Adrenal gland (tissue), 12 donors: Measurements from ENCODE around the gene C16orf54. TPM values are rescaled to one million over a fixed set of nuclear protein-coding genes. Genes with fewer than 3 reads are reported as not detected.

Experiments used
- DNase-seq, 7 donors: peaks; one replicate each; pipeline ENCODE4 v3.0.0-alpha.2; 2019 to 2020
- H3K27ac ChIP-seq, 5 donors: fragments of 200-600 bp; sonication (generic) in 4 of 5; 1 replicate in 3 of 5; 2 replicates in 2 of 5; pipeline versions ENCODE4 v1.5.1 to v1.8.0; 2016 to 2020; ENCODE audit warnings: mild to moderate bottlenecking in 1 of 5
- H3K27me3 ChIP-seq: fragments of 200-600 bp; 2 replicates; pipeline ENCODE4 v1.8.0; 2021
- H3K36me3 ChIP-seq, 2 donors: fragments of 200-600 bp; replicated peaks in 1 of 2; 1 replicate in 1 of 2; 2 replicates in 1 of 2; pipeline versions ENCODE4 v1.5.1 to v1.8.0; 2018 to 2022
- H3K4me1 ChIP-seq, 2 donors: fragments of 200-600 bp; replicated peaks in 1 of 2; 1 replicate in 1 of 2; 2 replicates in 1 of 2; pipeline versions ENCODE4 v1.5.1 to v1.8.0; 2018 to 2021
- H3K4me3 ChIP-seq, 4 donors: fragments of 200-600 bp; sonication (generic) in 3 of 4; one replicate each; pipeline ENCODE4 v1.5.1; 2016 to 2018
- H3K9me3 ChIP-seq, 3 donors: fragments of 200-600 bp; sonication (generic) in 1 of 3; replicated peaks in 1 of 3; 1 replicate in 2 of 3; 2 replicates in 1 of 3; pipeline versions ENCODE4 v1.5.1 to v1.8.0; 2016 to 2021
- POLR2A ChIP-seq, 2 donors: fragments of 450-650 bp; IDR thresholded peaks; one replicate each; pipeline ENCODE4 v1.6.1; 2017; ENCODE audit warnings: antibody characterized with exemption in 2 of 2, mild to moderate bottlenecking in 2 of 2, moderate library complexity in 1 of 2
- WGBS, 4 donors: extraction: QIAGEN DNeasy Blood & Tissue Kit in 2 of 4; methylation state at CpG; one replicate each; pipeline versions ENCODE4 v1.1.5 to v1.1.7; 2013 to 2017; 5-methylcytosine and 5-hydroxymethylcytosine counted together
- intact Hi-C, 2 donors: fragments of 100-400 bp; cut with DNase I; formaldehyde crosslinking; loops; one replicate each; pipeline versions ENCODE4 v1.14.1 to v1.15.0; 2022 to 2023
- polyA plus RNA-seq, 3 donors: library from polyadenylated mRNA; stranded (reverse); fragments of 200-250 nt in 2 of 3; fragments of 350-450 nt in 1 of 3; fragmentation: Illumina TruSeq in 1 of 3; extraction: RNeasy Lipid Tissue Mini Kit (QIAGEN cat#74804) in 1 of 3; gene quantifications; one replicate each; pipeline ENCODE4 v1.2.3, GENCODE V29; 2013 to 2014
- total RNA-seq, 9 donors: library from RNA; depleted of rRNA in 4 of 9; stranded (reverse); fragments of >200 nt in 4 of 9; fragments of 120-200 nt in 1 of 9; fragmentation: NEBNext Ultra II Directional in 1 of 9; extraction: Animal tissue kit (Norgen Biotek cat#: 25700) in 1 of 9; gene quantifications; one replicate each; pipeline versions ENCODE4 v1.1.0 to v1.2.4, GENCODE V29; 2013 to 2023
- TF ChIP-seq, protein P1 (sequence below), 6 experiments: fragments of 450-650 bp in 4 of 6; fragments of 200-600 bp in 2 of 6; sonication (generic) in 1 of 6; IDR thresholded peaks; 1 replicate in 5 of 6; 2 replicates in 1 of 6; pipeline versions ENCODE4 v1.5.1 to v1.8.0; 2016 to 2021; ENCODE audit warnings: antibody characterized with exemption in 6 of 6, mild to moderate bottlenecking in 2 of 6, moderate library complexity in 1 of 6
- donor health status: healthy with polysubstance abuse.
- donor health status: Bipolar disorder and iron deficiency.
- donor health status: DM: yes; HTN: yes; CAD: no.
- donor health status: DM: no; HTN: no; CAD: no.
- donor health status: DM: no; HTN: no; CAD: no.
- donor health status: DM: yes; HTN: yes; CAD: no.

C16orf54 gene
- total and polyA plus RNA-seq, 12 donors: 0.11 to 1.8 (median 0.69) TPM

DNA sequence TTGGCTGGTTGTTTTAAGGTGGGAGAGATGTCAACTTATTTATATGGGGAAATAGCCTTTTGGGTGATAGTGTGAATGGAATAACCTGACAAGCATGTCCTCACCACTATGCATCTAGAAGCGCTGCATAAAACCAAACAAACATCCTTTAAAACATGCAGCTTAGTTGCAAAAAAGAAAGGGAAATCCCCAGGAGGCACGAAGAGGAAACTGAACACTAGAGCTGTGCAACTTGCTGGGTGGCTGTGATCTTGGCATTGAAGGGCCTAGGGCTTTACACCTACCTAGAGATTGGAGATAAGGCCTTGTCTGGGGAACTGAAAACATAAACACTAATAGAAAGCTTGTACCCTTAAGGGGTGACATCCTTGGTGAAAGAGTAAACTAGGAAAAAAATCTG, 7.3 kb downstream of the C16orf54 start:
- H3K9me3 ChIP-seq: no peaks in the 10 kb centered on the region
- intact Hi-C loops: no loop called here
- TF ChIP-seq, protein P1, sequence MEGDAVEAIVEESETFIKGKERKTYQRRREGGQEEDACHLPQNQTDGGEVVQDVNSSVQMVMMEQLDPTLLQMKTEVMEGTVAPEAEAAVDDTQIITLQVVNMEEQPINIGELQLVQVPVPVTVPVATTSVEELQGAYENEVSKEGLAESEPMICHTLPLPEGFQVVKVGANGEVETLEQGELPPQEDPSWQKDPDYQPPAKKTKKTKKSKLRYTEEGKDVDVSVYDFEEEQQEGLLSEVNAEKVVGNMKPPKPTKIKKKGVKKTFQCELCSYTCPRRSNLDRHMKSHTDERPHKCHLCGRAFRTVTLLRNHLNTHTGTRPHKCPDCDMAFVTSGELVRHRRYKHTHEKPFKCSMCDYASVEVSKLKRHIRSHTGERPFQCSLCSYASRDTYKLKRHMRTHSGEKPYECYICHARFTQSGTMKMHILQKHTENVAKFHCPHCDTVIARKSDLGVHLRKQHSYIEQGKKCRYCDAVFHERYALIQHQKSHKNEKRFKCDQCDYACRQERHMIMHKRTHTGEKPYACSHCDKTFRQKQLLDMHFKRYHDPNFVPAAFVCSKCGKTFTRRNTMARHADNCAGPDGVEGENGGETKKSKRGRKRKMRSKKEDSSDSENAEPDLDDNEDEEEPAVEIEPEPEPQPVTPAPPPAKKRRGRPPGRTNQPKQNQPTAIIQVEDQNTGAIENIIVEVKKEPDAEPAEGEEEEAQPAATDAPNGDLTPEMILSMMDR (IDR thresholded peaks at IDR 0.05): no peak
- no peak for TF ChIP-seq POLR2A (IDR thresholded peaks at IDR 0.05)
- H3K27me3 ChIP-seq: peaks cover 9% of the 10 kb centered on the region
- H3K27ac ChIP-seq: no peak overlapping the region
- WGBS, 4 donors: 58 to 81% (median 66%) methylated on average over 2 of the region's 2 CpGs
- H3K4me3 ChIP-seq: no peak overlapping the region
- H3K4me1 ChIP-seq: no peaks in the 10 kb centered on the region
- DNase-seq: no peak
- no peaks in the 10 kb centered on the region for H3K36me3 ChIP-seq

DNA sequence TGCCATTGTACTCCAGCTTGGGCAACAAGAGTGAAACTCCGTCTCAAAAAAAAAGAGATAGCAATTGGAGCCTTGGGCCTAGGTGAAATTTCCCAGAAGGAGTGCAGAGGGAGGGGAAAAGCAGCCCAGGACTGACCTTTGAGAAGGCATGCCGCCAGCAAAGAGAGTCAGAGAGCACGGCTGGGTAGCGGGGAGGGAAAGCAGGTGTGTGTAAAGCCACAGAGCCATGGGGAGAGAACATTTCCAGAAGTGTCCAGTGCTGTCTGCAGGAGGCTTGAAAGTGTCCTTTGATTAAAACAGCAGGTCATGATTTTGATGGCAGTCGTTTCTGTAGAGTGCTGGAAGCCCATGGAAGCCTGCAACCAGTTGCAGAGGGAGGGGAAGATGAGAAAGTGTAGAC, 8.1 kb downstream of the C16orf54 start:
- no peak overlapping the region for H3K27ac ChIP-seq
- WGBS, 4 donors: 53 to 65% (median 55%) methylated on average over 5 of the region's 5 CpGs
- H3K4me1 ChIP-seq: no peaks in the 10 kb centered on the region
- no peak for TF ChIP-seq POLR2A (IDR thresholded peaks at IDR 0.05)
- TF ChIP-seq, protein P1 (IDR thresholded peaks at IDR 0.05): no peak
- H3K4me3 ChIP-seq: no peak overlapping the region
- DNase-seq: peak in 3 of 7 donors; percentile 20 to 26 (median 21)
- peaks cover 9% of the 10 kb centered on the region for H3K27me3 ChIP-seq
- H3K9me3 ChIP-seq: no peaks in the 10 kb centered on the region
- intact Hi-C loops: no loop called here
- no peaks in the 10 kb centered on the region for H3K36me3 ChIP-seq

DNA sequence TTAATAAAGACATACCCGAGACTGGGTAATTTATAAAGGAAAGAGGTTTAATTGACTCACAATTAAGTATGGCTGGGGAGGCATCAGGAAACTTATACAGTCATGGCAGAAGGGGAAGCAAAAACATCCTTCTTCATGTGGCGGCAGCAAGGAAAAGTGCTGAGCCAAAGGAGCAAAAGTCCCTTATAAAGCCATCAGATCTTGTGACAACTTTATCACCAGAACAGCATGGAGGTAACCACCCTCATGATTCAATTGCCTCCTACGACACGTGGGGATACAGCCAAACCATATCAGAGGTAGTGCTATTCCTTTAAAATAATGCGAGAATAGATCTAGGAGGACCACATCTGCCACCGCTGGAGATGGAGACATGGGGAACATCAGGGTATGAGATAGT, 9.0 kb downstream of the C16orf54 start:
- intact Hi-C loops: no loop called here
- no peaks in the 10 kb centered on the region for H3K36me3 ChIP-seq
- no peak for DNase-seq
- TF ChIP-seq POLR2A (IDR thresholded peaks at IDR 0.05): no peak
- TF ChIP-seq, protein P1 (IDR thresholded peaks at IDR 0.05): no peak
- whole genome bisulfite sequencing, 4 donors: 65 to 73% (median 69%) methylated on average over 6 of the region's 6 CpGs
- no peaks in the 10 kb centered on the region for H3K9me3 ChIP-seq
- no peak overlapping the region for H3K4me3 ChIP-seq
- no peaks in the 10 kb centered on the region for H3K4me1 ChIP-seq
- H3K27me3 ChIP-seq: peaks cover 9% of the 10 kb centered on the region
- no peak overlapping the region for H3K27ac ChIP-seq

DNA sequence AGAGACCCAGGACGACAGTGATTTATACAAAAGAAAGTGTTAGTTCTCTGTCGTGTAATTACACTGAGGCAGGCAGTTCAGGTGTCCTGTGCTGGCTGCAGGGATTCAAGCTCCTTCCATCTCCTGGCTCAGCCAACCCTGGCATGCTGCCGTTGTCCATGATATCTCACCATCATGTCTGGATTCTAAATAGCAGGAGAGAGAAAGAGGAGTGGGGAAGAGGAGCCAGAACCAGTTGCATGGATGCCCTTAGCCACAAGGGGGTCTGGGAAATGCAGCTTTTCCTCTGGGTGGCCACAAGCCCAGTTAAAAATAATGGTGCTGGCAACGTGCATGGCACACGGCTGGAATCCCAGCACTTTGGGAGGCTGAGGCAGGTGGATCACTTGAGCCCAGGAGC, 9.7 kb downstream of the C16orf54 start:
- TF ChIP-seq, protein P1 (IDR thresholded peaks at IDR 0.05): no peak
- TF ChIP-seq POLR2A (IDR thresholded peaks at IDR 0.05): no peak
- Histone ChIP-seq H3K4me3 (no peak overlapping the region), H3K4me1 (no peaks in the 10 kb centered on the region), H3K27ac (no peak overlapping the region), H3K9me3 (no peaks in the 10 kb centered on the region), H3K36me3 (no peaks in the 10 kb centered on the region), H3K27me3 (peaks cover 9% of the 10 kb centered on the region)
- 30 to 59% (median 42%) methylated on average over 3 to 5 of the region's 5 CpGs for WGBS, 4 donors
- intact Hi-C loops: no loop called here
- no peak for DNase-seq
